GM18517 (cell line): ENCODE results near the gene HHIPL2.

Source experiments
- ATAC-seq: cut with Tn5 transposase; IDR thresholded peaks from one replicate; pipeline ENCODE4 v1.9.1; 2021; ENCODE audit warnings: mild to moderate bottlenecking, moderate library complexity; ENCODE audit not compliant: unreplicated experiment

HHIPL2 gene

GRCh38 chr1:222547944-222548671, at the start of gene HHIPL2:
TSS of gene HHIPL2 (minus strand) at chr1:222548104. CDS start at chr1:222548044, 60 bp downstream.
- no peak for ATAC-seq

DNA sequence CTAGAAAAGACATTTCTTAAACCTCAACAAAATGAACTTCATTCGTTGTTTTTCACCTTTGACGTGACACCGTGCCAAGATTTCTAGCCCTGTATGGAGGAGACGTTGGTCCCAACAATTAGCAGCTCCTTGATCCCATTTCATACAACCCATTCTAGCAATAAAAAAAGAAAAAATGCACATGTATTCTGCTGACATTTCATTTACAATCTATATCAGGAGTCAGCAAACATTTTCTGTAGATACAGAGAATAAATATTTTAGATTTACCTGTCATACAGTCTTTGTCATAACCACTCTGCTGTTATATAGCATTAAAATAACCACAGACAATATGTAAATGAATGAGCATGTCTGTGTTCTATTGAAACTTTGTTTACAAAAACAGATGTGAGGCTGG, 48.8 kb upstream of the HHIPL2 start:
- no peak for ATAC-seq

- ATAC-seq: no peak
These were observed 46.9 kb upstream of the HHIPL2 start for GRCh38 chr1:222594789-222595188.

DNA sequence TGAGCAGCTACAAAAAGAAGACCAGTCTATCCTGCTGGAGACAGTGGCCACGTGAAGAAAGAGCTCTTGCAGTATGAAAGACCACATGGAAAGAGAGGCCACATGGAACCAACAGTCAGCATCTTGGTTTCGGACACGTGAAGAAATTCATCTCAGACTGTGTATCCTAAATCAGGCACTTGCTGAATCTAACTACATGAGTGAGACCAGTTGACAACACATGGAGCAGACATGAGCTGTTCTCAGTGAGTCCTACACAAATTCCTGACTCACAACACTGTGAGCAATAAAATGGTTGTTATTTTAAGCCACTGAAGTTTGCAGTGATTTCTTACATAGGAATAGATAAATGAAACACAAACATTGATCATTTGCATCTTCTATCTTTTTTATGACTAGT, 44.3 kb upstream of the HHIPL2 start:
- ATAC-seq: no peak

- ATAC-seq: peak; percentile 96
These were observed 41.8 kb upstream of the HHIPL2 start, which contains the start of gene TAF1A for GRCh38 chr1:222589462-222590302. TSS of gene TAF1A (minus strand) at chr1:222589933.

DNA sequence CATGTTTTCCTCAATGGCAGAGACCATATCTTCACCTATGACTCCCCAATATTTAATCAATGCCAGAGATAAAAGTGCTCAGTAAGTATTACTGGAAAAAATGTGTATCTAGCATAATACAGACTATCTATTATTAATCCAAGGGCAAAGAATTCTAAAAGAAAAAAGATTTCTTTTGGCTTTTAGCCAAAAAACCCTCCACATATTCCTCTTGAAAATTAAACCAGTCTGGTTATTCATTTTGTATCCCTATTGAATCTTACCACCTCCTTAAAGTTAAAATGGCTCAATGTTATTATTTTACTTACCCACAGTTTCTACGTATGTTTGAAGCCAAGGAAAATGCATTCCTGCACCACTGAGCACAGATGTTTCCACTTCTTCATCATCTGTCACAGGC, 40.2 kb upstream of the HHIPL2 start:
- no peak for ATAC-seq

- ATAC-seq: no peak
These were observed 38.9 kb upstream of the HHIPL2 start for GRCh38 chr1:222586842-222587241.

- peak; percentile 95 for ATAC-seq
These were observed 35.2 kb upstream of the HHIPL2 start for GRCh38 chr1:222583079-222583478.

DNA sequence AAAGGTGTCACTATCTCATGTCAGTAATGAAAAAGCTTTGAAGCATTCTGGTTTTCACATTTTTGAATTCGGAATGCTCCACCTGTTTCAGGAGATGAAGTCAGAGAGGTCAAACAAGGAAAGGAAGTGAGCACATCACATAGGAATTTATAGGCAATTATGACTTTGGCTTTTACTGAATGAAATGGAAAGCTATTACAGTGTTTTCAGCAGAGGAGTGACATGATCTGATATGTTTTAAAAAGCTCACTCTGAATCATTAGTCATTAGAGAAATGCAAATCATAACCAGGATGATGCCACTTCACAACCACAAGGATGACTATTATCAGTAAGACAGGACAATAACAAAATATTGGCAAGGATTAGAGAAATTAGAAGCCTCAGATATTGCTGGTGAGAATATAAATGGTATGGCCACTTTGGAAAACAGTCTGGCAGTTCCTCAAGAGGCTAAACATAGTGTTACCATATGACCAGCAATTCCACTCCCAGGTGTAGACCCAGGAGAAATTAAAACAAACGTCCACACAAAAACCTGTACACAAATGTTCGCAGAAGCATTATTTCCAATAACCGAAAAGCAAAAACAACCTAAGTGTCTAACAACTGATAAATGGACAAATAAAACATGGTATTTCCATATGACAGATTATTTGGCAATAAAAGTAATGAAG, 34.3 kb upstream of the HHIPL2 start:
- peak; percentile 50 for ATAC-seq

DNA sequence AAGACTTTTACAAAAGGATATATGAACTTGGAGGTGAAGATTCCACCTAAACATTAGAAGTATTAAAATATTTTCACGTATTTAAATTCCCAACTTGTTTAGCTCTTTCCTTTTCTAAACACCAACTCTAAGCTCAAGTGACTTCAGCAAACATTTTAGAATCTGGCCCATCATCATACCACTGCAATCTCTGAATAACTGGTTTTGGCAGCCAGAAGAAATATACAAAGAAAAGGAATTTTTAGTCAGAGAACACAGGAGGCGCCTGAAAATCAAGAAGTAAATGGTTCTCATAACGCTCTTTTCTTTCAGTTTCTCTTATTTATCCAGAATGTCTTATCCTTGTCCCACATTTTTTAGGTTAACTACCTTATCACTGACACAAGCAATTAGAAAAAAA, 31.4 kb upstream of the HHIPL2 start:
- ATAC-seq: no peak

GRCh38 chr1:222570837-222571236, 22.9 kb upstream of the HHIPL2 start:
- no peak for ATAC-seq

- ATAC-seq: no peak
These were observed 13.8 kb upstream of the HHIPL2 start for GRCh38 chr1:222561656-222562055.

DNA sequence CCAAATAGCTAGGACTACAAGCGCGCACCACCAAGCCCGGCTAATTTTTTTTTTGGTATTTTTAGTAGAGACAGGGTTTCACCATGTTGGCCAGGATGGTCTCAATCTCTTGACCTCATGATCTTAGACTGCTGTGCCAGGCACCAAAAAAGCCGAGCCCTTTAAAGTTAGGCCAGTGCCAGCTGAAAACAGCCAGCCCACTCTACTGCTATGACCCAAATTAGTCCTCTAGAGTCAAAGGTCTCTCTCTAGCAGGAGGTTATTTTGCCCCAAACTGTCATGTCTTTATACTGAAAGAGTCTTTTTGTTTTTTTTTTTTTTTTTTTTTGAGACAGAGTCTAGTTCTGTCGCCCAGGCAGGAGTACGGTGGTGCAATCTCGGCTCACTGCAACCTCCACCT, 9.7 kb upstream of the HHIPL2 start:
- ATAC-seq: no peak

GRCh38 chr1:222557148-222557547, 9.2 kb upstream of the HHIPL2 start:
- no peak for ATAC-seq

- ATAC-seq: no peak
These were observed 8.2 kb upstream of the HHIPL2 start for GRCh38 chr1:222555992-222556615.

DNA sequence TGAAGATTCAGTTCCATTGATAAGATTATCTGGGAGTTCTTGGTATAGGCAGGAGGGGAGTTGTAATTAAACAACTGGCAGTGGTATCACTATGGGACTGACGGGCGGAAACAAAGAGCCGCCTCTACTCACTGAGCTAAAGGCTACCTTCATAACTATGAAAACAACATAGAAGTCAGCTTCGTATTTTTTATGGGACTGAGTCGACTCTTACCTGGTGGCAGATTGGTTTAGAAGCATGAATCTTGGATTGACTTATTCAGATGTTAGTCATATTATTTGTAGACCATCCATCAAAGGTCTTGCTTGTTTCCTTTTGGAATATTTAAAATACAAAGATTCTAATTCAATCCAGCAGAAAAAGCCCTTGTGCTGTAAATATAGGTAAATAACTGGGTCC, 6.3 kb upstream of the HHIPL2 start:
- no peak for ATAC-seq

- no peak for ATAC-seq
These were observed 5.0 kb upstream of the HHIPL2 start for GRCh38 chr1:222552882-222553281.

- no peak for ATAC-seq
These were observed 667 bp downstream of the HHIPL2 start for GRCh38 chr1:222547260-222547614.

DNA sequence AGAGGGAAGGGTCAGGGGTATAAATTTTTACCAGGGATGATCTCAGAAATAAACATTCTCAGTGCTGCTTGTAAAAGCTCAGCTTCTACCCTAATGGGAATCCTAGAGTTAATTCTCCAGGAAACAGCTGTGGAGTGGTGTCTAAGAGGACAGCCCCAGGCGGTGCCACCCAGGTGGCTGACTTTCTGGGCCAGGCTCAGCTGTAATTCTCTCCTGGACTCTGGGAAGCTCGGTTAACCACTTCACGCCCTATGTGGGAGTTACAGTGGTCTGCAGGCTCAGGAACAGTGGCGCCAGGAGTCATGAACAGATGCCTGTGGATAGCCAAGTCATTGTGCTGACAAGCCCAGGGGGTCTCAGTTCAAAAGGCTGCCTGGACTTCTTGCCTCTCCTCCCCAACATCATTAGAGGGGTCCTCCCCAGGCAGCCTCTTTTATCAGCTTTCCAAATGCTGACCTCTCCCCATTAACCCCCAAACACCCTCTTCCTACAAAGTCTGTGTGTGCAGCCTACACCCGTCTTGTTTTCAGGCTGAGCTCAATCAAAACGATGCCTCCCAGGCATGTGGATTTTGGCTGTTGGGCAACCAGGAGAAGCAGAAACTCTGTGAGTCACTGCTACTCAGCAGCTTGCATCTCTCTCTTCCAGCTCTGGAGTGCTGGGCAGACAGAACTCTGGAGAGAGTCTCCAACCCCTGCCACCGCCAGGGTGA, 1.2 kb downstream of the HHIPL2 start:
- no peak for ATAC-seq

DNA sequence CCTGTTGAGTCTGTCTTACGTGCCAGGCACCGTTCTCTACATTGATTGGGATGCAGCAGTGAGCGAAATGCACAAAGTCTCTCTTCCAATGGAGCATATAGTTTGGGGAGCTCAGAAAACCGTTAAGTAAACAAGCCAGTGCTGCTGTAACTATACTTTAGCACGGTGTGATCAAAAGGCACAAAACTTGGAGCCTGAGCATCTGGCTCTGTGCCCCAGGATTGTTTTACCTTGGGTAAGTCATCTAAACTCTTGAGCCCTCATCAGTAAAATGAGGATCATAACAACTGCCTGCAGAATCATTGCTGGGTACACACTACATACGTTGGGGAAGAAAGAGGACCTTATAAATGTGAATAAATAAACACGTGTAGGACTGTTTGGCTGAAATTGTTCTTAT, 1.8 kb downstream of the HHIPL2 start:
- no peak for ATAC-seq

GRCh38 chr1:222543817-222544216, 4.1 kb downstream of the HHIPL2 start:
- ATAC-seq: no peak
